Fibroblast of pulmonary artery (primary cell): ENCODE measurements around the gene CSGALNACT2.

Source experiments
- DNase-seq: peaks from one replicate; pipeline ENCODE4 v3.0.0-alpha.2; 2010; ENCODE audit warnings: low read depth
- H3K4me3 ChIP-seq: replicated peaks from 2 replicates; pipeline ENCODE4 v1.5.1; 2011; ENCODE audit warnings: low read depth, mild to moderate bottlenecking, control low read depth, low read length, moderate library complexity
- CTCF ChIP-seq: IDR thresholded peaks from 2 replicates; pipeline ENCODE4 v1.5.1; 2011; ENCODE audit warnings: mild to moderate bottlenecking, control low read depth, low read length, inconsistent platforms; ENCODE audit errors: missing control alignments

The CSGALNACT2 gene

GRCh38 chr10:43202657-43203447 is 64.6 kb downstream of the CSGALNACT2 start:
- no peak for DNase-seq
- H3K4me3 ChIP-seq = peak overlapping the region; percentile 49
- TF ChIP-seq CTCF = no peak

GRCh38 chr10:43203448-43204041 is 65.3 kb downstream of the CSGALNACT2 start:
- TF ChIP-seq CTCF = no peak
- peak; percentile 15 for DNase-seq
- H3K4me3 ChIP-seq = peak overlapping the region; percentile 42

GRCh38 chr10:43204042-43204942 is 66.0 kb downstream of the CSGALNACT2 start:
- TF ChIP-seq CTCF = no peak
- H3K4me3 ChIP-seq = no peak overlapping the region
- DNase-seq = no peak

GRCh38 chr10:43204943-43205671 is 66.9 kb downstream of the CSGALNACT2 start:
- no peak overlapping the region for H3K4me3 ChIP-seq
- DNase-seq = peak; percentile 62
- TF ChIP-seq CTCF = peak; percentile 79

GRCh38 chr10:43205681-43206390 is 67.6 kb downstream of the CSGALNACT2 start:
- DNase-seq = no peak
- TF ChIP-seq CTCF = no peak
- H3K4me3 ChIP-seq = no peak overlapping the region
